Effector memory CD8-positive, alpha-beta T cell (primary cell): ENCODE data around the gene CCDC88A.
"Not testable (repeated sequence)": the region's sequence is repeated elsewhere in the genome, so short reads cannot be mapped to it uniquely, and the experiment has no call there.

Source experiments
- ATAC-seq: fragments of 150-1000 bp; cut with Tn5 transposase; replicated peaks from 2 replicates; pipeline ENCODE4 v1.10.0; 2021; ENCODE audit warnings: mild to moderate bottlenecking, moderate library complexity
- DNase-seq, 3 experiments: peaks; one replicate each; pipeline ENCODE4 v3.0.0; 2021
- H3K27ac Mint-ChIP-seq, 2 donors: one replicate each; pipeline ENCODE4 v1.8.0; 2022; ENCODE audit warnings: mild to moderate bottlenecking in 2 of 2, mixed read lengths in 2 of 2, moderate library complexity in 2 of 2
- H3K27me3 Mint-ChIP-seq, 2 donors: one replicate each; pipeline ENCODE4 v1.8.0; 2022; ENCODE audit warnings: mixed read lengths in 2 of 2
- H3K36me3 Mint-ChIP-seq: one replicate; pipeline ENCODE4 v1.8.0; 2022; ENCODE audit warnings: mild to moderate bottlenecking, moderate library complexity, mixed read lengths; ENCODE audit not compliant: insufficient read depth
- H3K4me1 Mint-ChIP-seq, 2 donors: one replicate each; pipeline ENCODE4 v1.8.0; 2022; ENCODE audit warnings: low read depth in 2 of 2, mixed read lengths in 2 of 2
- H3K4me3 Mint-ChIP-seq, 2 donors: one replicate each; pipeline ENCODE4 v1.8.0; 2022; ENCODE audit warnings: mild to moderate bottlenecking in 2 of 2, mixed read lengths in 2 of 2, moderate library complexity in 2 of 2
- H3K9me3 Mint-ChIP-seq, 2 donors: one replicate each; pipeline ENCODE4 v1.8.0; 2022; ENCODE audit warnings: mixed read lengths in 2 of 2

CCDC88A gene

DNA sequence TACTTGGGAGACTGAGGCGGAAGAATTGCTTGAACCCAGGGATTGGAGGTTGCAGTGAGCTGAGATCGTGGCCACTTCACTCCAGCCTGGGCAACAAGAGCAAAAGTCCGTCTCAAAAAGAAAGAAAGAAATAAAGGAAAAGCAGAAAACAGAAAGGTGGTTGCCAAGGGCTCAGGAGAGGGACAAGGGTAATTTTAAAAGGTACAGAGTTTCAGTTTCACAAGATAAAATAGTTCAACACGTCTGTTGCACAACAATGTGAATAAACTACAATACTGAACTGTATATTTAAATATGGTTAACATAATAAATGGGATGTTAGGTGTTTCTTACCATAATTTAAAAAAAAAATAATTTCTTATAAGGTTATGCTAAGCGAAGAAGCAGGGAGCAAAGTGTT lies 174.2 kb downstream of the CCDC88A start:
- Mint-ChIP-seq H3K4me1 (no peaks in the 10 kb centered on the region), H3K36me3 (peaks cover 22% of the 10 kb centered on the region), H3K4me3 (no peak overlapping the region), H3K27ac (no peak overlapping the region), H3K9me3 (no peaks in the 10 kb centered on the region), H3K27me3 (no peaks in the 10 kb centered on the region)
- ATAC-seq: no peak
- no peak for DNase-seq

DNA sequence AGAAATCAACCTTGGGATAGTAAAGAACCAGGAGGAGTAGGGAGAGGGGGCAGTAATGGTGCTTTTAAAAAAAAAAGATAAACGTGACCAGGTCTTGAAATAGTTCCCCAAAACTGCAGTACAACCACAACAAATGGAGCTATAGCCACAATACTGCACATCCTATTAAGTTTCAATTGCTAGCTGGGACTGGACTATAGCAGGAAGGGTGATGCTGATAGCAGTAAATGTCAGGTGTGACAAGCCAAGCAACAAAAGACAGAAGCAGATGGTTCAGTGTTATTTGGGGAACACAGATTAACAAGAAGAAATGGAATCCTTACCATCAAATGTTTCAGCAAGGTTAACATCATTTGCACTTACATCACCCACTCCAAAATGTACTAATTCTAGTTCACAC lies 177.0 kb downstream of the CCDC88A start:
- H3K36me3 Mint-ChIP-seq: peaks cover 36% of the 10 kb centered on the region
- H3K4me3 Mint-ChIP-seq: no peak overlapping the region
- ATAC-seq: no peak
- no peaks in the 10 kb centered on the region for H3K9me3 Mint-ChIP-seq
- peak overlapping the region in 1 of 2 donors; percentile 15 for H3K27ac Mint-ChIP-seq
- peaks cover 0 to 6% of the 10 kb centered on the region in 2 donors for H3K4me1 Mint-ChIP-seq
- DNase-seq: no peak
- no peaks in the 10 kb centered on the region for H3K27me3 Mint-ChIP-seq

GRCh38 chr2:55241582-55241981 lies 178.1 kb downstream of the CCDC88A start:
- not testable (repeated sequence) for ATAC-seq, H3K27ac Mint-ChIP-seq, H3K4me1 Mint-ChIP-seq, H3K4me3 Mint-ChIP-seq, H3K9me3 Mint-ChIP-seq, DNase-seq, H3K27me3 Mint-ChIP-seq
- peaks cover 44% of the 10 kb centered on the region for H3K36me3 Mint-ChIP-seq

DNA sequence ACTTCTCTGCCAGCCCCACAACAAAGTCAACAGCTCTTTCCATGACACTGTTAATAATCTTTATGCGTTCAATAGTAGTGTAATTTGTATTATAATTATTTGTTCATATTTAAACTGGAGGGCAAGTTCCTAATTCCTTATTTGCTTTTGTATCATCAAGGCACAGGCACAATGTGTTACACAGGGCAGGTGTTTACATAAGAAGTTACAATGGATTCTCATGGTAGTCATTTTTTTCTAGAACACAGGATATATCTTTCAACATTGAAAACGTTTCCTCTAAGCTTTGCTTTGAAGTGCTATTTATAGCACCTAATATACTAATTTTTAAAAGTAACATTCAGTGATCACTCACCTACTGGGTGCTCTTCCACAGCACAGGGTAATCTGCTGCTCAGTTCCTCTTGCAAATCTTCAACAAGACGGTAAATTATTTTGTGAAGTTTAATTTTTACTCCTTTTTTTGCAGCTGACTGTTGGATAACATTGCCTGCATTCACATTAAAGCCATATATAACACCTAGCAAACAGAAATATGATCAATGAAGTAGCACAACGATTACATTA lies 179.9 kb downstream of the CCDC88A start:
- H3K9me3 Mint-ChIP-seq: no peaks in the 10 kb centered on the region
- no peak overlapping the region for H3K27ac Mint-ChIP-seq
- no peak overlapping the region for H3K4me3 Mint-ChIP-seq
- ATAC-seq (no peak), DNase-seq (no peak)
- peaks cover 0 to 6% of the 10 kb centered on the region in 2 donors for H3K4me1 Mint-ChIP-seq
- H3K36me3 Mint-ChIP-seq: peaks cover 57% of the 10 kb centered on the region
- H3K27me3 Mint-ChIP-seq: no peaks in the 10 kb centered on the region
